Coronary artery (tissue), 2 donors: ENCODE results near the gene UQCC2.

Experiments
- DNase-seq: peaks from one replicate; pipeline ENCODE4 v3.0.0-alpha.2; 2017; ENCODE audit warnings: low spot score
- H3K27ac ChIP-seq, 2 donors: fragments of 200-600 bp; sonication (generic); one replicate each; pipeline ENCODE4 v1.5.1; 2016 to 2019
- H3K4me3 ChIP-seq: fragments of 200-600 bp; sonication (generic); 2 replicates; pipeline ENCODE4 v1.5.1; 2016; ENCODE audit warnings: mild to moderate bottlenecking, moderate library complexity
- CTCF ChIP-seq: fragments of 200-600 bp; sonication (generic); IDR thresholded peaks from one replicate; pipeline ENCODE4 v1.5.1; 2019; ENCODE audit warnings: antibody characterized with exemption

UQCC2 gene

GRCh38 chr6:33708516-33709204, 2.8 kb downstream of the UQCC2 start:
- Histone ChIP-seq H3K27ac (no peak overlapping the region), H3K4me3 (no peak overlapping the region)
- no peak for TF ChIP-seq CTCF
- DNase-seq, result no peak

- no peak for TF ChIP-seq CTCF
- Histone ChIP-seq H3K27ac (no peak overlapping the region), H3K4me3 (no peak overlapping the region)
- DNase-seq, result no peak
Measured at GRCh38 chr6:33707771-33708170, 3.7 kb downstream of the UQCC2 start.

- DNase-seq, result no peak
- H3K27ac ChIP-seq, result no peak overlapping the region
- TF ChIP-seq CTCF, result no peak
Measured at GRCh38 chr6:33705955-33706725, 5.4 kb downstream of the UQCC2 start.

GRCh38 chr6:33705268-33705885, 6.1 kb downstream of the UQCC2 start:
- no peak for TF ChIP-seq CTCF
- Histone ChIP-seq H3K27ac (no peak overlapping the region), H3K4me3 (no peak overlapping the region)
- no peak for DNase-seq

More at GRCh38 chr6:33705955-33706725, 5.4 kb downstream of the UQCC2 start:
- H3K4me3 ChIP-seq, result no peak overlapping the region

- no peak overlapping the region for H3K27ac ChIP-seq
- no peak overlapping the region for H3K4me3 ChIP-seq
- TF ChIP-seq CTCF, result no peak
- no peak for DNase-seq
Measured at GRCh38 chr6:33704215-33705066, 7.1 kb downstream of the UQCC2 start.

- no peak for DNase-seq
- H3K27ac ChIP-seq, result no peak overlapping the region
- TF ChIP-seq CTCF, result no peak
- H3K4me3 ChIP-seq, result no peak overlapping the region
Measured at GRCh38 chr6:33702345-33702977, 9.0 kb downstream of the UQCC2 start.
